Right lobe of liver (tissue), 4 donors: ENCODE data around the gene SLC36A3.

Source experiments
- CTCF ChIP-seq, 4 donors: fragments of 200-600 bp in 3 of 4; fragments of 450-650 bp in 1 of 4; IDR thresholded peaks; one replicate each; pipeline versions ENCODE4 v1.5.1 to v1.8.0; 2016 to 2022; ENCODE audit warnings: antibody characterized with exemption in 4 of 4, mild to moderate bottlenecking in 2 of 4
- POLR2A ChIP-seq: fragments of 450-650 bp; IDR thresholded peaks from one replicate; pipeline ENCODE4 v1.6.1; 2017; ENCODE audit warnings: antibody characterized with exemption, mild to moderate bottlenecking
- donor health status: DM: no; HTN: no; CAD: no.
- donor health status: DM: no; HTN: no; CAD: no.
- donor health status: DM: no; HTN: yes; CAD: no.

GRCh38 chr5:151236888-151237287 lies 66.7 kb downstream of the SLC36A3 start:
- no peak for TF ChIP-seq CTCF (IDR thresholded peaks at IDR 0.05)
- no peak for TF ChIP-seq POLR2A
